Lung (tissue), 12 donors: ENCODE data around the gene RIOX2. TPM values are rescaled to one million over a fixed set of nuclear protein-coding genes. Genes with fewer than 3 reads are reported as not detected.

Experiments
- ATAC-seq: fragments of 200-7000 bp; cut with Tn5 transposase; one replicate; pipeline ENCODE4 v1.9.1; 2020; ENCODE audit warnings: moderate number of reproducible peaks; ENCODE audit not compliant: insufficient read depth, low FRiP score
- DNase-seq, 3 donors: peaks; one replicate each; pipeline ENCODE4 v3.0.0-alpha.2; 2013 to 2017
- H3K27ac ChIP-seq, 2 donors: one replicate each; pipeline ENCODE4 v1.5.1; 2013; ENCODE audit warnings: mild to moderate bottlenecking in 2 of 2, moderate library complexity in 2 of 2, control low read depth in 1 of 2, inconsistent platforms in 1 of 2, low read depth in 1 of 2, low read length in 1 of 2
- H3K27me3 ChIP-seq, 3 donors: one replicate each; pipeline ENCODE4 v1.5.1; 2013; ENCODE audit warnings: low read length in 2 of 3; ENCODE audit not compliant: control insufficient read depth in 3 of 3, insufficient read depth in 3 of 3
- H3K36me3 ChIP-seq, 4 donors: one replicate each; pipeline ENCODE4 v1.5.1; 2013; ENCODE audit warnings: low read length in 4 of 4, mild to moderate bottlenecking in 1 of 4, moderate library complexity in 1 of 4; ENCODE audit not compliant: control insufficient read depth in 4 of 4, insufficient read depth in 4 of 4
- H3K4me1 ChIP-seq, 5 donors: one replicate each; pipeline ENCODE4 v1.5.1; 2013; ENCODE audit warnings: low read length in 5 of 5, mild to moderate bottlenecking in 2 of 5, moderate library complexity in 1 of 5; ENCODE audit not compliant: control insufficient read depth in 5 of 5, insufficient read depth in 5 of 5
- H3K4me3 ChIP-seq: one replicate; pipeline ENCODE4 v1.5.1; 2013; ENCODE audit warnings: mild to moderate bottlenecking, control low read depth, moderate library complexity
- H3K9ac ChIP-seq, 2 donors: one replicate each; pipeline ENCODE4 v1.5.1; 2013; ENCODE audit warnings: low read length in 2 of 2, control low read depth in 1 of 2; ENCODE audit not compliant: insufficient read depth in 1 of 2
- H3K9me3 ChIP-seq, 4 donors: one replicate each; pipeline ENCODE4 v1.5.1; 2013; ENCODE audit warnings: low read length in 3 of 4, mild to moderate bottlenecking in 1 of 4, moderate library complexity in 1 of 4; ENCODE audit not compliant: control insufficient read depth in 4 of 4, insufficient read depth in 3 of 4
- WGBS, 2 donors: extraction: QIAGEN DNeasy Blood & Tissue Kit; methylation state at CpG; one replicate each; pipeline ENCODE4 v1.1.7; 2013; 5-methylcytosine and 5-hydroxymethylcytosine counted together
- polyA plus RNA-seq, 2 donors: library from polyadenylated mRNA; stranded (reverse); fragments of 200-250 nt; gene quantifications; one replicate each; pipeline ENCODE4 v1.2.1, GENCODE V29; 2013
- total RNA-seq, 2 donors: library from RNA; depleted of rRNA in 1 of 2; stranded (reverse); fragments of >200 nt in 1 of 2; gene quantifications; one replicate each; pipeline ENCODE4 v1.2.1, GENCODE V29; 2014 to 2021
- TF ChIP-seq, protein P1 (sequence below): IDR thresholded peaks from 2 replicates; pipeline ENCODE4 v1.5.1; 2012; ENCODE audit warnings: mild to moderate bottlenecking; ENCODE audit errors: control extremely low read depth, extremely low read depth
- donor health status: control.
- donor health status: control.
- donor health status: Bipolar disorder and iron deficiency.
- donor health status: healthy.
- donor health status: DM: yes; HTN: yes; CAD: no.

RIOX2 gene
- total and polyA plus RNA-seq, 4 donors = 16.3 to 41.3 (median 22.2) TPM

DNA sequence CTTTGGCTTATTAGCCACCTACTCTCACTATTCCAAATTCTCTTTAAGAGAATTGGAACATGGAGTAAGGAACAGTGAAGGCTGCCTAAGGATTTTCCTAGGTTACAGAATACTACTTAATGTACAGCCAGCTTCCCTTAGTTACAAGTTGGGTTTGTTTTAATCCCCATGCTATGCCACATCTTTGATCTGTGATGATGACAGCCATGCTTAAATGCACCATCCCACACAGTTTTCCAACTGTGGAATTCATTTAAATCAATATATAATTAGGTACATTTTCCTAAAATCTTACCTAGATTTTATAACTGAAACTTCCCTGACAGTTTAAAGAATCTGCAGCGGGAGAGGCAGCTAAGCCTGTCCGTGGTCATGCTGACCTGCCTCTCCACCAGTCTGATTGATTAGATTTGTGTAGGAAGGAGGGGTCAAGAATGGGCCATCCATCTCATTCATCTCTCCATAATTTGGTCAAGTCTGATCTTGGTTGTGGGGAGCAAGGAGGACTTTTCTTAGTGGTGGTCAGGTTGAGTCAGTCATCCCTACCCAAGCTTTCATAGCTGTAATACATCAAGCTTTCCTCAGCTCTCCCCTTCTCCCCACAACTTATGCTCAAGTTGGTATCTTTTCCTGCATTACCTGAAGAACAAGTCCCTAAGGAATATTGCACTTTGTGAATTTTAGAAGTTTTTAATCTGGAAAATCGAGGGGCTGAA, 37.1 kb downstream of the RIOX2 start:
- no peaks in the 10 kb centered on the region for H3K9me3 ChIP-seq
- 92 to 93% methylated on average over 3 of the region's 3 CpGs for WGBS, 2 donors
- TF ChIP-seq, protein P1, sequence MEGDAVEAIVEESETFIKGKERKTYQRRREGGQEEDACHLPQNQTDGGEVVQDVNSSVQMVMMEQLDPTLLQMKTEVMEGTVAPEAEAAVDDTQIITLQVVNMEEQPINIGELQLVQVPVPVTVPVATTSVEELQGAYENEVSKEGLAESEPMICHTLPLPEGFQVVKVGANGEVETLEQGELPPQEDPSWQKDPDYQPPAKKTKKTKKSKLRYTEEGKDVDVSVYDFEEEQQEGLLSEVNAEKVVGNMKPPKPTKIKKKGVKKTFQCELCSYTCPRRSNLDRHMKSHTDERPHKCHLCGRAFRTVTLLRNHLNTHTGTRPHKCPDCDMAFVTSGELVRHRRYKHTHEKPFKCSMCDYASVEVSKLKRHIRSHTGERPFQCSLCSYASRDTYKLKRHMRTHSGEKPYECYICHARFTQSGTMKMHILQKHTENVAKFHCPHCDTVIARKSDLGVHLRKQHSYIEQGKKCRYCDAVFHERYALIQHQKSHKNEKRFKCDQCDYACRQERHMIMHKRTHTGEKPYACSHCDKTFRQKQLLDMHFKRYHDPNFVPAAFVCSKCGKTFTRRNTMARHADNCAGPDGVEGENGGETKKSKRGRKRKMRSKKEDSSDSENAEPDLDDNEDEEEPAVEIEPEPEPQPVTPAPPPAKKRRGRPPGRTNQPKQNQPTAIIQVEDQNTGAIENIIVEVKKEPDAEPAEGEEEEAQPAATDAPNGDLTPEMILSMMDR = no peak
- H3K27ac ChIP-seq = no peak overlapping the region
- no peak overlapping the region for H3K9ac ChIP-seq
- H3K4me3 ChIP-seq = no peak overlapping the region
- H3K4me1 ChIP-seq = peaks cover 0 to 5% (median 0%) of the 10 kb centered on the region in 5 donors
- H3K27me3 ChIP-seq = no peaks in the 10 kb centered on the region
- ATAC-seq = no peak
- H3K36me3 ChIP-seq = peaks cover 22 to 59% (median 35%) of the 10 kb centered on the region in 4 donors
- no peak for DNase-seq

DNA sequence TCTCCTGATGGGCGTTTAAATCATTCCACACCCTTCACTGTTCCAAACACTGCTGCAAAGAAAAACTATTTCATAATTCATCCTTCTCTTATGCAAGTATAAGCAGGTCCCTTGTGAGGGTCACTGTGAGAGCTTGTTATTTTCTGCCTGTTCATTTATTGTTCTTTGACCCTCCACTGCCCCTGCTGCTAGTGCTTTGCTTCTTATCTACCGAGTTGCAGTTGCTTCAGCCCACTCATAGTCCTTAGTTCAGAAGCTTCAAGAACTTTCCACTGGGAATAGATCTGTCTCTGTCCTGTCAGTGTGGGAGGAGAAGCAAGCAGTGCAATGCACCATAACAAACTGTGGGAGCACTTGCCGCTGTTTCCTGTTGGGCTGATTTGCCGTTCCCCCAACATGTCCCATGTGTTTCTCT, 39.8 kb downstream of the RIOX2 start:
- Histone ChIP-seq H3K9ac (no peak overlapping the region), H3K4me3 (no peak overlapping the region), H3K36me3 (peaks cover 19 to 49% (median 26%) of the 10 kb centered on the region in 4 donors), H3K4me1 (peaks cover 0 to 5% (median 0%) of the 10 kb centered on the region in 5 donors), H3K27ac (no peak overlapping the region), H3K27me3 (no peaks in the 10 kb centered on the region), H3K9me3 (no peaks in the 10 kb centered on the region)
- 78 to 84% methylated on average over 4 of the region's 4 CpGs for WGBS, 2 donors
- DNase-seq (no peak), ATAC-seq (no peak)
- TF ChIP-seq, protein P1 = no peak

DNA sequence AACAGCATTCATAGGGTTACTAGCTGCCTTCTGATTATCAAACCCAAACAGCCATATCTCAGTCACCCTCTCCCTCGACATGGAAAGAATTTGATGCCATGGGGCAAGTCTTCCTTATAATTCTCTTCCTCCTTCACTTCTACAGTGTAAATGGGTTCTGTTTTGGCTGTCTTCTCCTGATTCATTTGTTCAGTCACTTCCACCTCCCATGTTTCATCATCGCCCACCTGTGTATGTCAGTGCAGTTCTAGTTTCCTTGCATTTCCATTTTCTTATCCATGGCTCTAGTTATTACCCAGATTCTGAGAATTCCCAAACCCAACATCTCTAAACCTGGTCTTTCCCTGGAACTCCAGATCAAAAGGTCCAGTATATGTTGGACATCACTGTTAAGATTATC, 41.0 kb downstream of the RIOX2 start:
- Histone ChIP-seq H3K4me3 (no peak overlapping the region), H3K4me1 (peaks cover 0 to 5% (median 0%) of the 10 kb centered on the region in 5 donors), H3K9me3 (no peaks in the 10 kb centered on the region), H3K36me3 (peaks cover 17 to 50% (median 26%) of the 10 kb centered on the region in 4 donors), H3K27ac (no peak overlapping the region), H3K9ac (no peak overlapping the region), H3K27me3 (no peaks in the 10 kb centered on the region)
- WGBS, 2 donors = 63 to 66% methylated on average over 2 of the region's 2 CpGs
- DNase-seq (no peak), ATAC-seq (no peak)
- TF ChIP-seq, protein P1 = no peak
